Osteoblast (primary cell): ENCODE data around the gene ARL13B. TPM values are rescaled to one million over a fixed set of nuclear protein-coding genes. Genes with fewer than 3 reads are reported as not detected.

Source experiments
- DNase-seq: peaks from one replicate; pipeline ENCODE4 v3.0.0; 2011; ENCODE audit warnings: low spot score, mixed read lengths; ENCODE audit not compliant: insufficient read length; ENCODE audit errors: missing footprints
- H2AFZ ChIP-seq: 2 replicates; pipeline ENCODE4 v1.6.0; 2011; ENCODE audit warnings: mild to moderate bottlenecking, low read length
- H3K27ac ChIP-seq: 2 replicates; pipeline ENCODE4 v1.5.1; 2011; ENCODE audit warnings: mild to moderate bottlenecking, low read depth, low read length, moderate library complexity
- H3K27me3 ChIP-seq: 2 replicates; pipeline ENCODE4 v1.6.0; 2012; ENCODE audit warnings: mild to moderate bottlenecking, control low read depth, inconsistent platforms, low read length, moderate library complexity; ENCODE audit not compliant: insufficient read depth
- H3K36me3 ChIP-seq: 2 replicates; pipeline ENCODE4 v1.5.1; 2011; ENCODE audit warnings: mild to moderate bottlenecking, low read length, control low read depth, moderate library complexity; ENCODE audit not compliant: insufficient read depth
- H3K4me1 ChIP-seq: 2 replicates; pipeline ENCODE4 v1.5.1; 2011; ENCODE audit warnings: mild to moderate bottlenecking, low read length, control low read depth, moderate library complexity; ENCODE audit not compliant: insufficient read depth
- H3K4me2 ChIP-seq: 2 replicates; pipeline ENCODE4 v1.6.0; 2011; ENCODE audit warnings: mild to moderate bottlenecking, low read length; ENCODE audit not compliant: insufficient read depth
- H3K4me3 ChIP-seq: fragments of 200-600 bp; sonication (generic); 3 replicates; pipeline ENCODE4 v1.5.1; 2012; ENCODE audit warnings: mild to moderate bottlenecking, low read length, inconsistent platforms; ENCODE audit not compliant: insufficient read depth
- H3K79me2 ChIP-seq: 2 replicates; pipeline ENCODE4 v1.6.0; 2012; ENCODE audit warnings: mild to moderate bottlenecking, low read length, control low read depth, inconsistent platforms; ENCODE audit not compliant: insufficient read depth
- H3K9me3 ChIP-seq: 2 replicates; pipeline ENCODE4 v1.5.1; 2011; ENCODE audit warnings: low read depth, low read length, control low read depth
- H4K20me1 ChIP-seq: 2 replicates; pipeline ENCODE4 v1.6.0; 2012; ENCODE audit warnings: mild to moderate bottlenecking, low read length, control low read depth; ENCODE audit not compliant: insufficient read depth
- total RNA-seq: library from RNA; depleted of rRNA; stranded (reverse); fragments of >200 nt; gene quantifications from 2 replicates; pipeline ENCODE4 v1.2.3, GENCODE V29; 2012
- TF ChIP-seq, protein P1 (sequence below): IDR thresholded peaks from 2 replicates; pipeline ENCODE4 v1.5.1; 2011; ENCODE audit warnings: mild to moderate bottlenecking, low read depth, low read length, moderate library complexity; ENCODE audit errors: extremely low read depth

ARL13B gene
- total RNA-seq, 1 donor = 18.1 TPM

DNA sequence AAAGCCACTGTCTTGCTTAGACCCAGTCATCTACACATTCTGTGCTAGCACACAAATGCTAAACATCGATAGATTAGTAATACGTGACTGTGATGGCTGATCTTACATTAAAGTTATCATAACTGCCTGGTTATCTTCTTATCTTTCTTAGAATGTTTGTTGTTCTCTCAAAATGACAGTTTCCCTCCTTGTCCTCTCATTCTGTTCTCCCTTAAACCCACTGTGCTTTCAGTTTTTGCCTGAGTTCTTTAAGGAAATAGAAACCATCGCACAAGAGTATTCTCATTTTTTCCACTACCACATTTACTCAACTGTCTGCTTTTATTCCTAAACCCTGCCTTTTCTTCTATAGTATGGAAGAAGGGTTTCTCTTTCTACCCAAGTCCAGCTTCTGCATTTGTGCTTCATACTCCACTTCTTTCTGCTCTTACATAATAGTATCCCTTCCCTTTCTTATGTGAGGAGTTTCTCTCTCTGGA is 31.3 kb downstream of the ARL13B start:
- no peaks in the 10 kb centered on the region for H4K20me1 ChIP-seq
- no peaks in the 10 kb centered on the region for H3K36me3 ChIP-seq
- no peak overlapping the region for H2AFZ ChIP-seq
- H3K4me2 ChIP-seq = no peak overlapping the region
- H3K79me2 ChIP-seq = no peaks in the 10 kb centered on the region
- H3K4me3 ChIP-seq = no peak overlapping the region
- H3K9me3 ChIP-seq = no peaks in the 10 kb centered on the region
- H3K4me1 ChIP-seq = no peaks in the 10 kb centered on the region
- no peak for DNase-seq
- TF ChIP-seq, protein P1, sequence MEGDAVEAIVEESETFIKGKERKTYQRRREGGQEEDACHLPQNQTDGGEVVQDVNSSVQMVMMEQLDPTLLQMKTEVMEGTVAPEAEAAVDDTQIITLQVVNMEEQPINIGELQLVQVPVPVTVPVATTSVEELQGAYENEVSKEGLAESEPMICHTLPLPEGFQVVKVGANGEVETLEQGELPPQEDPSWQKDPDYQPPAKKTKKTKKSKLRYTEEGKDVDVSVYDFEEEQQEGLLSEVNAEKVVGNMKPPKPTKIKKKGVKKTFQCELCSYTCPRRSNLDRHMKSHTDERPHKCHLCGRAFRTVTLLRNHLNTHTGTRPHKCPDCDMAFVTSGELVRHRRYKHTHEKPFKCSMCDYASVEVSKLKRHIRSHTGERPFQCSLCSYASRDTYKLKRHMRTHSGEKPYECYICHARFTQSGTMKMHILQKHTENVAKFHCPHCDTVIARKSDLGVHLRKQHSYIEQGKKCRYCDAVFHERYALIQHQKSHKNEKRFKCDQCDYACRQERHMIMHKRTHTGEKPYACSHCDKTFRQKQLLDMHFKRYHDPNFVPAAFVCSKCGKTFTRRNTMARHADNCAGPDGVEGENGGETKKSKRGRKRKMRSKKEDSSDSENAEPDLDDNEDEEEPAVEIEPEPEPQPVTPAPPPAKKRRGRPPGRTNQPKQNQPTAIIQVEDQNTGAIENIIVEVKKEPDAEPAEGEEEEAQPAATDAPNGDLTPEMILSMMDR = no peak
- H3K27me3 ChIP-seq = no peaks in the 10 kb centered on the region
- H3K27ac ChIP-seq = no peak overlapping the region

DNA sequence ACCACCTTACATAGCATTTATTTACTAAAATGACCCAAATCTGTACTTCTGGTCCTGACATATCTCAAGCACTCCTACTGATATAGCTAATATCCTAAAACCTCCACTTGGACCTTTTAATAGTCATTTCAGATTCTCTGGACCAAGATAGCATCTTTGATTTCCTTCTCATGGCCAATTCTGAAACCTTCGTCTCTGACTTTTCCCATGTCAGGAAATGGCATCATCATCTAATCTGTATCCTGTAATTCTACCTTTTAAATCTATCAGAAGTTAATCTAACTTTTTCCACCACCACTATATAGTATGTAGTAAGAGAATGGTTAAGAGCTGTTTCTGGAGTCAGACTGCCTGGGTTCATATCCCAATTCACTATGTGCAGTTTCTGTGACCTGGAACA is 32.2 kb downstream of the ARL13B start:
- no peak overlapping the region for H2AFZ ChIP-seq
- H3K4me2 ChIP-seq = no peak overlapping the region

DNA sequence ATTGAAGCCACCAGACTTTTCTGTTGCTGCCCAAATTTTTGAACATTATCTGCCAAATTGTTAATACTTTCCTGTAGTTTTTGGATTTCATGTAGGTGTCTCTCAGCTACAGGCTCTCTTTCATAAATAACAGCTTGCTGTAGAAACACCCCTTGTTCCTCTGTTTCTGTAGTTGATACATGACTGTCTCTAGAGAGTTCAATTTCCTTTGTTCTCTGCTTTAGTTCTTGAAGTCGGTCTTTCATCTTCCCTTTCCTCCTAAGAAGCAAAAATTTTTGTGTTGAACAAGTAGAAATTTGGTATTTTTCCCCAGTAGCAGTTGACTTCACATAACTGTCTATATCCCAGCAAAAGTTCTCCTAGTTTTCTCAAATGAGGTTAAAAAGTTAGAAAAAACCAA is 35.1 kb downstream of the ARL13B start:
- no peak overlapping the region for H3K27ac ChIP-seq
- H3K4me3 ChIP-seq = no peak overlapping the region
- H3K4me2 ChIP-seq = no peak overlapping the region
- no peaks in the 10 kb centered on the region for H3K4me1 ChIP-seq
- no peaks in the 10 kb centered on the region for H3K36me3 ChIP-seq
- no peaks in the 10 kb centered on the region for H3K27me3 ChIP-seq
- DNase-seq = no peak
- TF ChIP-seq, protein P1 = no peak
- no peaks in the 10 kb centered on the region for H3K79me2 ChIP-seq
- no peaks in the 10 kb centered on the region for H3K9me3 ChIP-seq
- no peak overlapping the region for H2AFZ ChIP-seq
- H4K20me1 ChIP-seq = no peaks in the 10 kb centered on the region

More for the DNA sequence above, 32.2 kb downstream of the ARL13B start:
- no peak overlapping the region for H3K27ac ChIP-seq
- no peak overlapping the region for H3K4me3 ChIP-seq
- no peak for DNase-seq
- H3K9me3 ChIP-seq = no peaks in the 10 kb centered on the region
- H3K27me3 ChIP-seq = no peaks in the 10 kb centered on the region
- TF ChIP-seq, protein P1 = no peak
- H3K79me2 ChIP-seq = no peaks in the 10 kb centered on the region
- H3K4me1 ChIP-seq = no peaks in the 10 kb centered on the region
- no peaks in the 10 kb centered on the region for H4K20me1 ChIP-seq
- H3K36me3 ChIP-seq = no peaks in the 10 kb centered on the region

DNA sequence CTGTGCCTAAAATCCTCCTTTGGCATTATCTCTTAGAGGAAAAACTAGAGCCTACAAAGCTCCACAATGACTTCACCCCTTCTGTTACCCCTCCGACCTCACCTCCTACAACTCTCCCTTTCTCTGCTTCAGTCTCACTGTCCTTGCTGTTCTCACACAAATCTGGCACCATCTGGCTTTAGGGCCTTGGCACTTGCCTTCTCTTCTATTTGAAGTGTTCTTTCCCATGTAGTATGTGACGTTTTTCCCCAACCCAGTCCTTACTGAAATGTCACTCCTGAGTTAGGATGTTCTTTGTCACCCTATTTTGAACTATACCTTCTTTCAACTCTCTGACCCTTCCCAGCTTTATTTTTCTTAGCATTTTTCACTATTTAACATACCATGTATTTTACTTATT is 39.7 kb downstream of the ARL13B start:
- H3K27me3 ChIP-seq = no peaks in the 10 kb centered on the region
- H3K9me3 ChIP-seq = no peaks in the 10 kb centered on the region
- no peaks in the 10 kb centered on the region for H3K36me3 ChIP-seq
- H4K20me1 ChIP-seq = no peaks in the 10 kb centered on the region
- H3K4me2 ChIP-seq = no peak overlapping the region
- no peak overlapping the region for H3K27ac ChIP-seq
- TF ChIP-seq, protein P1 = no peak
- no peak for DNase-seq
- no peak overlapping the region for H3K4me3 ChIP-seq
- H3K79me2 ChIP-seq = no peaks in the 10 kb centered on the region
- no peak overlapping the region for H2AFZ ChIP-seq
- H3K4me1 ChIP-seq = no peaks in the 10 kb centered on the region
